ENCODE results near the gene TOP1.

The TOP1 gene

GRCh38 chr20:41147767-41148191 lies 119.2 kb downstream of the TOP1 start:
- TF ChIP-seq ZNF18 (tag by site-specific recombination; IDR thresholded peaks at IDR 0.05) (no peak), ZNF776 (tag by site-specific recombination; IDR thresholded peaks at IDR 0.05; ENCODE audit: borderline replicate concordance) (no peak), ZBTB17 (tag by site-specific recombination; IDR thresholded peaks at IDR 0.05) (0 out of 2 replicates have a peak, but pooled peaks have one; percentile 16), ZNF362 (tag by site-specific recombination; IDR thresholded peaks at IDR 0.05) (0 out of 2 replicates have a peak, but pooled peaks have one; percentile 42), CTCF (tag by site-specific recombination; IDR thresholded peaks at IDR 0.05) (no peak)
- Histone ChIP-seq H3K4me1 (ENCODE audit: control insufficient read depth, insufficient read depth, low read length) (peaks cover 5% of the 10 kb centered on the region; the same call in 1 of the 2 replicates), H3K36me3 (ENCODE audit: control insufficient read depth in 2 of 2, insufficient read depth in 1 of 2, low read length in 2 of 2) (peaks cover 0 to 33% of the 10 kb centered on the region in 2 experiments; a peak in 1 of 3 replicates), H3K9me3 (ENCODE audit: control insufficient read depth, insufficient read depth, low read depth, low read length) (no peaks in the 10 kb centered on the region), H3K4me3 (ENCODE audit: low read depth, low read length) (no peak overlapping the region), H3K27ac (ENCODE audit: extremely low read depth, low read depth, low read length) (no peak overlapping the region)
- POLR2A ChIA-PET: interaction anchor here (1.9 kb wide), 1 partner anchor 10 kb away, joined by 6 read pairs; the partner anchor contains the start of gene PLCG1
- CTCF ChIA-PET: no interaction called here

DNA sequence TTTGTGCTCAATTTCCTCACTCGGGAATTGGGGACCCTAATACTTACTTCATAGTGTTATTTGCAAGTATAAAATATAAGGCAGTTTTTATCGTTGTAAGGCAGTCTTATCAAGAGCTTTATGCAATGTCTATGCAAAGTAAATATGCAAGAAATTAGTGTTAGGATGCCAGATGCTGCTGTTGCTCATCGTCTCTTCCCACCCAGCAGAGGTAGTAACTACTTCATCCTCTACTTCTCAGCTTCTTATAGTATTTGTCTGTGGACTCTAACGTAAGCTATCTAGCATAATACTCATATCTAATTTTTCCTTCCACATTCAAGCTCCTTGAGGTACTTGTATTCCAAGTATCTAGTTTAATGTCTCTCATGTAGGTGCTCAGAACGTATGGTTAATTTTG lies 120.3 kb downstream of the TOP1 start:
- POLR2A ChIA-PET: interaction anchor here (1.6 kb wide), 1 partner anchor 11 kb away, joined by 4 read pairs; no protein-coding TSS in a partner anchor
- CTCF ChIA-PET: interaction anchor here (0.6 to 1.2 kb wide), 3 partner anchors 9 to 29 kb away, joined by 3 to 5 read pairs (median 3); no protein-coding TSS in a partner anchor
- Histone ChIP-seq H3K4me3 (ENCODE audit: low read depth, low read length) (no peak overlapping the region), H3K4me1 (ENCODE audit: control insufficient read depth, insufficient read depth, low read length) (peaks cover 5% of the 10 kb centered on the region; the same call in 1 of the 2 replicates), H3K9me3 (ENCODE audit: control insufficient read depth, insufficient read depth, low read depth, low read length) (no peaks in the 10 kb centered on the region), H3K27ac (ENCODE audit: extremely low read depth, low read depth, low read length) (no peak overlapping the region), H3K36me3 (ENCODE audit: control insufficient read depth in 2 of 2, insufficient read depth in 1 of 2, low read length in 2 of 2) (peaks cover 0 to 26% of the 10 kb centered on the region in 2 experiments; a peak in 2 of 3 replicates)
- TF ChIP-seq, protein P1, sequence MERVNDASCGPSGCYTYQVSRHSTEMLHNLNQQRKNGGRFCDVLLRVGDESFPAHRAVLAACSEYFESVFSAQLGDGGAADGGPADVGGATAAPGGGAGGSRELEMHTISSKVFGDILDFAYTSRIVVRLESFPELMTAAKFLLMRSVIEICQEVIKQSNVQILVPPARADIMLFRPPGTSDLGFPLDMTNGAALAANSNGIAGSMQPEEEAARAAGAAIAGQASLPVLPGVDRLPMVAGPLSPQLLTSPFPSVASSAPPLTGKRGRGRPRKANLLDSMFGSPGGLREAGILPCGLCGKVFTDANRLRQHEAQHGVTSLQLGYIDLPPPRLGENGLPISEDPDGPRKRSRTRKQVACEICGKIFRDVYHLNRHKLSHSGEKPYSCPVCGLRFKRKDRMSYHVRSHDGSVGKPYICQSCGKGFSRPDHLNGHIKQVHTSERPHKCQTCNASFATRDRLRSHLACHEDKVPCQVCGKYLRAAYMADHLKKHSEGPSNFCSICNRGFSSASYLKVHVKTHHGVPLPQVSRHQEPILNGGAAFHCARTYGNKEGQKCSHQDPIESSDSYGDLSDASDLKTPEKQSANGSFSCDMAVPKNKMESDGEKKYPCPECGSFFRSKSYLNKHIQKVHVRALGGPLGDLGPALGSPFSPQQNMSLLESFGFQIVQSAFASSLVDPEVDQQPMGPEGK (tag by site-specific recombination; IDR thresholded peaks at IDR 0.05): no peak
- TF ChIP-seq, protein P2, sequence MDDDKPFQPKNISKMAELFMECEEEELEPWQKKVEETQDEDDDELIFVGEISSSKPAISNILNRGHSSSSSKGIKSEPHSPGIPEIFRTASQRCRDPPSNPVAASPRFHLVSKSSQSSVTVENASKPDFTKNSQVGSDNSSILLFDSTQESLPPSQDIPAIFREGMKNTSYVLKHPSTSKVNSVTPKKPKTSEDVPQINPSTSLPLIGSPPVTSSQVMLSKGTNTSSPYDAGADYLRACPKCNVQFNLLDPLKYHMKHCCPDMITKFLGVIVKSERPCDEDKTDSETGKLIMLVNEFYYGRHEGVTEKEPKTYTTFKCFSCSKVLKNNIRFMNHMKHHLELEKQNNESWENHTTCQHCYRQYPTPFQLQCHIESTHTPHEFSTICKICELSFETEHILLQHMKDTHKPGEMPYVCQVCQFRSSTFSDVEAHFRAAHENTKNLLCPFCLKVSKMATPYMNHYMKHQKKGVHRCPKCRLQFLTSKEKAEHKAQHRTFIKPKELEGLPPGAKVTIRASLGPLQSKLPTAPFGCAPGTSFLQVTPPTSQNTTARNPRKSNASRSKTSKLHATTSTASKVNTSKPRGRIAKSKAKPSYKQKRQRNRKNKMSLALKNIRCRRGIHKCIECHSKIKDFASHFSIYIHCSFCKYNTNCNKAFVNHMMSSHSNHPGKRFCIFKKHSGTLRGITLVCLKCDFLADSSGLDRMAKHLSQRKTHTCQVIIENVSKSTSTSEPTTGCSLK (tag by site-specific recombination; IDR thresholded peaks at IDR 0.05): no peak
- TF ChIP-seq ZNF610 (tag by site-specific recombination; IDR thresholded peaks at IDR 0.05; ENCODE audit: borderline replicate concordance) (no peak), ZNF146 (tag by site-specific recombination; IDR thresholded peaks at IDR 0.05) (no peak), ZNF335 (tag by site-specific recombination; conservative IDR thresholded peaks at IDR 0.05) (no peak), ZNF621 (tag by site-specific recombination; IDR thresholded peaks at IDR 0.05) (no peak), ZSCAN30 (tag by site-specific recombination; IDR thresholded peaks at IDR 0.05) (no peak), ZNF426 (tag by site-specific recombination; IDR thresholded peaks at IDR 0.05) (no peak), SP2 (tag by site-specific recombination; IDR thresholded peaks at IDR 0.05) (no peak), ZBTB8A (tag by site-specific recombination; IDR thresholded peaks at IDR 0.05) (no peak), RBAK (tag by site-specific recombination; IDR thresholded peaks at IDR 0.05) (no peak), ZNF560 (tag by site-specific recombination; IDR thresholded peaks at IDR 0.05; ENCODE audit: borderline replicate concordance) (no peak), ZNF37A (tag by site-specific recombination; IDR thresholded peaks at IDR 0.05) (no peak), KLF8 (tag by site-specific recombination; IDR thresholded peaks at IDR 0.05) (no peak), ZNF366 (tag by site-specific recombination; conservative IDR thresholded peaks at IDR 0.05) (no peak), ZNF416 (tag by site-specific recombination; IDR thresholded peaks at IDR 0.05) (no peak), BCL11B (tag by site-specific recombination; IDR thresholded peaks at IDR 0.05; ENCODE audit: low read depth) (no peak), TRIM28 (IDR thresholded peaks at IDR 0.05; ENCODE audit: borderline replicate concordance, low read length) (no peak), ZNF423 (tag by site-specific recombination; IDR thresholded peaks at IDR 0.05) (no peak)
- TF ChIP-seq, protein P3, sequence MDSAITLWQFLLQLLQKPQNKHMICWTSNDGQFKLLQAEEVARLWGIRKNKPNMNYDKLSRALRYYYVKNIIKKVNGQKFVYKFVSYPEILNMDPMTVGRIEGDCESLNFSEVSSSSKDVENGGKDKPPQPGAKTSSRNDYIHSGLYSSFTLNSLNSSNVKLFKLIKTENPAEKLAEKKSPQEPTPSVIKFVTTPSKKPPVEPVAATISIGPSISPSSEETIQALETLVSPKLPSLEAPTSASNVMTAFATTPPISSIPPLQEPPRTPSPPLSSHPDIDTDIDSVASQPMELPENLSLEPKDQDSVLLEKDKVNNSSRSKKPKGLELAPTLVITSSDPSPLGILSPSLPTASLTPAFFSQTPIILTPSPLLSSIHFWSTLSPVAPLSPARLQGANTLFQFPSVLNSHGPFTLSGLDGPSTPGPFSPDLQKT (IDR thresholded peaks at IDR 0.05; ENCODE audit: borderline replicate concordance, low read depth, low read length): no peak

Data from HEK293 (cell line).